Heart right ventricle (tissue), 16 donors: ENCODE data around the gene IFNL2. TPM values are rescaled to one million over a fixed set of nuclear protein-coding genes. Genes with fewer than 3 reads are reported as not detected.
"Not testable (repeated sequence)": the region's sequence is repeated elsewhere in the genome, so short reads cannot be mapped to it uniquely, and the experiment has no call there.

Source experiments
- ATAC-seq, 8 donors: fragments of 200-7000 bp; cut with Tn5 transposase; one replicate each; pipeline ENCODE4 v1.9.1; 2020; ENCODE audit warnings: mild to moderate bottlenecking in 8 of 8, moderate library complexity in 8 of 8, moderate number of reproducible peaks in 1 of 8
- DNase-seq, 2 donors: peaks; one replicate each; pipeline ENCODE4 v3.0.0-alpha.2; 2020
- H3K27ac ChIP-seq, 10 donors: fragments of 200-600 bp; sonication (generic) in 2 of 10; one replicate each; pipeline versions ENCODE4 v1.5.0 to v1.8.0; 2020 to 2022; ENCODE audit warnings: mild to moderate bottlenecking in 3 of 10
- H3K27me3 ChIP-seq, 7 donors: fragments of 200-600 bp; one replicate each; pipeline ENCODE4 v1.8.0; 2021 to 2022; ENCODE audit warnings: mild to moderate bottlenecking in 2 of 7
- H3K36me3 ChIP-seq, 9 donors: fragments of 200-600 bp; sonication (generic) in 1 of 9; one replicate each; pipeline versions ENCODE4 v1.5.0 to v1.8.0; 2020 to 2022; ENCODE audit warnings: mild to moderate bottlenecking in 2 of 9
- H3K4me1 ChIP-seq, 9 donors: fragments of 200-600 bp; sonication (generic) in 1 of 9; one replicate each; pipeline versions ENCODE4 v1.5.0 to v1.8.0; 2020 to 2022; ENCODE audit warnings: mild to moderate bottlenecking in 4 of 9
- H3K4me3 ChIP-seq, 10 donors: fragments of 200-600 bp; sonication (generic) in 2 of 10; one replicate each; pipeline versions ENCODE4 v1.5.0 to v1.8.0; 2020 to 2022; ENCODE audit warnings: mild to moderate bottlenecking in 7 of 10, moderate library complexity in 2 of 10
- H3K9me3 ChIP-seq, 11 donors: fragments of 200-600 bp in 10 of 11; sonication (generic) in 2 of 11; one replicate each; pipeline versions ENCODE4 v1.5.0 to v1.8.0; 2013 to 2022; ENCODE audit warnings: mild to moderate bottlenecking in 2 of 11, control low read depth in 1 of 11, moderate library complexity in 1 of 11
- WGBS, 2 donors: extraction: QIAGEN DNeasy Blood & Tissue Kit; methylation state at CpG; one replicate each; pipeline ENCODE4 v1.1.7; 2013; ENCODE audit warnings: inconsistent platforms in 1 of 2; 5-methylcytosine and 5-hydroxymethylcytosine counted together
- intact Hi-C, 10 donors: fragments of 100-400 bp; cut with DNase I; formaldehyde crosslinking; loops; one replicate each; pipeline versions ENCODE4 v1.11.1 to v1.14.2; 2022
- polyA plus RNA-seq, 2 donors: library from polyadenylated mRNA; stranded (reverse); fragments of 200-250 nt; gene quantifications; one replicate each; pipeline ENCODE4 v1.2.3, GENCODE V29; 2013
- total RNA-seq, 10 donors: library from RNA; stranded (reverse); fragmentation: NEBNext Ultra II Directional in 3 of 10; extraction: Animal tissue kit (Norgen Biotek cat#: 25700) in 3 of 10; gene quantifications; one replicate each; pipeline versions ENCODE4 v1.2.1 to v1.2.4, GENCODE V29; 2021 to 2023
- TF ChIP-seq, protein P1 (sequence below), 9 donors: fragments of 200-600 bp; sonication (generic) in 2 of 9; IDR thresholded peaks; one replicate each; pipeline versions ENCODE4 v1.5.0 to v1.8.0; 2021 to 2022; ENCODE audit warnings: antibody characterized with exemption in 9 of 9, mild to moderate bottlenecking in 5 of 9, moderate library complexity in 1 of 9
- donor health status: Arrhythmogenic right ventricular cardiomyopathy.
- donor health status: ischemic (EF 13 %, LVEDD 7.1; RV severe dilation, severe dysfunction).
- donor health status: healthy with polysubstance abuse.
- donor health status: DM: no; HTN: yes; CAD: no.
- donor health status: DM: no; HTN: no; CAD: no.
- donor health status: ischemic (EF 25% LVEDD 6.9; RV normal size, moderate dysfunction).
- donor health status: ischemic (EF 25% LVEDD 5.7; RV mildly dilated, moderate dysfunction).
- donor health status: healthy.
- donor health status: DM: yes; HTN: yes; CAD: no.
- donor health status: Ischemic cardiomyopathy.
- donor health status: ischemic (EF 35%, LVEDD 5.7; RV mildly dilated, moderate dysfunction).
- donor health status: nonischemic (EF 11% LVEDD 7.7; RV severe dilation, severe dysfunction).
- donor health status: DM: yes; HTN: yes; CAD: no.
- donor health status: PGD.
- donor health status: ischemic (EF 29% LVEDD 5.4; RV normal size, mild dysfunction).
- donor health status: nonischemic (EF 23%, LVEDD 6.1; RV moderate dilation, normal function).

The IFNL2 gene
- total and polyA plus RNA-seq, 12 donors: not detected

DNA sequence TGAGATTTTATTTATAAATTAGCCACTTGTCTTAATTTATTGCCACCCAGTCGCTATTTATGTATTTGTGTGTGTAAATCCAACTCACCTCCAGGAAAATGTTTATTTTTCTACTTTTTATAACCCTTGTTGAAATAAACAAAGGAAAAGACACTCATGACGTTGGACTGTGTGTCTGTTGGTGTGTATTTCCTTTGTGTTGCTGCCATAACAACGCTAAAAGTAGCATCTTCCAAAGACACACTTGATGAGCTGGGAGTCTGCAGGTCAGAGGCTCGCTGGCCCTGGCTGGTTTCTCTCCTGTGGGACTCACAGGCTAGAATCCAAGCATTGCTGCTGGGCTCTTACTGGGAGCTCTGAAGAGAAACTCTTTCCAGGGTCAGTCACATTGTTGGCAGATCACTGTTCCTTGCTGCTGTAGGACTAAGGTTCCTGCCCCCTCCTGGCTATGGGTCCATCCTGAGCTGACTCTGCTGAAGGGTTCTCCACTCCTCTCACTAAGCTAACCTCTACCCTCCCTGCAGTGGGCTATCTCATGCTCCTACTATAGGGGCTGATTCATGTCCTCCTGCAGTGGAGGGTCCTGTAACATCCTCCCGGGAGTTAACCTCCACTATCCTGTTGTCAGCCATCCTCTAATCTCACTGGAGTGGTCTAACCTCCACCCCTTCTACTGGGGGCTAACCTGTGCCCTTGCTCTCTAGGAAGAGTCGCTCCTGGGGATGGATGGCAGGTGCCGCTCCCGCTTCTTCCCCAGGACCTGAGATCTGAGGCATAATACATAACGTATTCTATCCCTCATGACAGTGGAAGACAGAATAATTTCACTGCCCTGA, 2.1 kb downstream of the IFNL2 start:
- WGBS, 2 donors: 73% methylated on average over 9 of the region's 9 CpGs
- TF ChIP-seq, protein P1, sequence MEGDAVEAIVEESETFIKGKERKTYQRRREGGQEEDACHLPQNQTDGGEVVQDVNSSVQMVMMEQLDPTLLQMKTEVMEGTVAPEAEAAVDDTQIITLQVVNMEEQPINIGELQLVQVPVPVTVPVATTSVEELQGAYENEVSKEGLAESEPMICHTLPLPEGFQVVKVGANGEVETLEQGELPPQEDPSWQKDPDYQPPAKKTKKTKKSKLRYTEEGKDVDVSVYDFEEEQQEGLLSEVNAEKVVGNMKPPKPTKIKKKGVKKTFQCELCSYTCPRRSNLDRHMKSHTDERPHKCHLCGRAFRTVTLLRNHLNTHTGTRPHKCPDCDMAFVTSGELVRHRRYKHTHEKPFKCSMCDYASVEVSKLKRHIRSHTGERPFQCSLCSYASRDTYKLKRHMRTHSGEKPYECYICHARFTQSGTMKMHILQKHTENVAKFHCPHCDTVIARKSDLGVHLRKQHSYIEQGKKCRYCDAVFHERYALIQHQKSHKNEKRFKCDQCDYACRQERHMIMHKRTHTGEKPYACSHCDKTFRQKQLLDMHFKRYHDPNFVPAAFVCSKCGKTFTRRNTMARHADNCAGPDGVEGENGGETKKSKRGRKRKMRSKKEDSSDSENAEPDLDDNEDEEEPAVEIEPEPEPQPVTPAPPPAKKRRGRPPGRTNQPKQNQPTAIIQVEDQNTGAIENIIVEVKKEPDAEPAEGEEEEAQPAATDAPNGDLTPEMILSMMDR (IDR thresholded peaks at IDR 0.05): no peak
- peaks cover 0 to 64% (median 34%) of the 10 kb centered on the region in 7 donors for H3K27me3 ChIP-seq
- no peaks in the 10 kb centered on the region for H3K9me3 ChIP-seq
- no peak overlapping the region for H3K4me3 ChIP-seq
- DNase-seq (no peak), ATAC-seq (no peak)
- intact Hi-C loops: no loop called here
- peaks cover 0 to 4% (median 0%) of the 10 kb centered on the region in 9 donors for H3K4me1 ChIP-seq
- H3K36me3 ChIP-seq: no peaks in the 10 kb centered on the region
- H3K27ac ChIP-seq: no peak overlapping the region

DNA sequence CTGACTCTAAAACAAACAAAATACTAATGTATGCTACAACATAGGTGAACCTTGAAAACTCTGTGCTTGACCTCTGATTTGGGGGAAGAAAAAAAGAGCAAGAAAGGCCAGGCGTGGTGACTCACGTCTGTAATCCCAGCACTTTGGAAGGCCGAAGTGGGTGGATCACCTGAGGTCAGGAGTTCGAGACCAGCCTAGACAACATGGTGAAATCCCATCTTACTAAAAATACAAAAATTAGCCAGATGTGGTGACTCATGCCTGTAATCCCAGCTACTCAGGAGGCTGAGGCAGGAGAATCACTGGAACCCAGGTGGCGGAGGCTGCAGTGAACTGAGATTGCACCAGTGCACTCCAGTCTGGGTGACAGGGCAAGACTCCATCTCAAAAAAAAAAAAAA, 5.7 kb downstream of the IFNL2 start:
- H3K36me3 ChIP-seq, H3K4me3 ChIP-seq, intact Hi-C loops, ATAC-seq, DNase-seq, H3K27ac ChIP-seq, H3K9me3 ChIP-seq, H3K4me1 ChIP-seq: not testable (repeated sequence)
- peaks cover 0 to 70% (median 27%) of the 10 kb centered on the region in 7 donors for H3K27me3 ChIP-seq
- 83 to 86% methylated on average over 5 of the region's 5 CpGs for WGBS, 2 donors

- DNase-seq: no peak
- no peaks in the 10 kb centered on the region for H3K4me1 ChIP-seq
- H3K4me3 ChIP-seq: no peak overlapping the region
- 80 to 82% methylated on average over 5 of the region's 5 CpGs for WGBS, 2 donors
- H3K9me3 ChIP-seq: no peaks in the 10 kb centered on the region
- no peak overlapping the region for H3K27ac ChIP-seq
- TF ChIP-seq, protein P1 (IDR thresholded peaks at IDR 0.05): no peak
- no peaks in the 10 kb centered on the region for H3K36me3 ChIP-seq
- peaks cover 0 to 59% (median 16%) of the 10 kb centered on the region in 7 donors for H3K27me3 ChIP-seq
- no peak for ATAC-seq
- intact Hi-C loops: no loop called here
Measured at GRCh38 chr19:39275578-39275977, 7.4 kb downstream of the IFNL2 start.

GRCh38 chr19:39276740-39277139, 8.5 kb downstream of the IFNL2 start:
- no peak for DNase-seq
- no peak for ATAC-seq
- no peaks in the 10 kb centered on the region for H3K4me1 ChIP-seq
- H3K27ac ChIP-seq: no peak overlapping the region
- TF ChIP-seq, protein P1 (IDR thresholded peaks at IDR 0.05): no peak
- 89 to 93% methylated on average over 5 of the region's 5 CpGs for WGBS, 2 donors
- peaks cover 0 to 48% (median 14%) of the 10 kb centered on the region in 7 donors for H3K27me3 ChIP-seq
- no peaks in the 10 kb centered on the region for H3K36me3 ChIP-seq
- peaks cover 0 to 11% (median 0%) of the 10 kb centered on the region in 11 donors for H3K9me3 ChIP-seq
- intact Hi-C loops: no loop called here
- H3K4me3 ChIP-seq: no peak overlapping the region

- ATAC-seq: no peak
- TF ChIP-seq, protein P1 (IDR thresholded peaks at IDR 0.05): no peak
- intact Hi-C loops: no loop called here
- no peak overlapping the region for H3K27ac ChIP-seq
- DNase-seq: no peak
- no peaks in the 10 kb centered on the region for H3K36me3 ChIP-seq
- no peaks in the 10 kb centered on the region for H3K4me1 ChIP-seq
- no peak overlapping the region for H3K4me3 ChIP-seq
- peaks cover 0 to 19% (median 4%) of the 10 kb centered on the region in 11 donors for H3K9me3 ChIP-seq
- 51 to 57% methylated on average over 7 of the region's 7 CpGs for WGBS, 2 donors
- H3K27me3 ChIP-seq: peaks cover 0 to 48% (median 14%) of the 10 kb centered on the region in 7 donors
Measured at GRCh38 chr19:39277598-39277997, 9.4 kb downstream of the IFNL2 start.
